ENCODE data around the gene PLCB3. TPM values are rescaled to one million over a fixed set of nuclear protein-coding genes. Genes with fewer than 3 reads are reported as not detected.

Gene PLCB3
- total RNA-seq = 25.8 and 28.4 TPM in 2 replicates

GRCh38 chr11:64251016-64251752 lies at the start of gene PLCB3:
TSS of gene PLCB3 (plus strand) at chr11:64251530. CDS start at chr11:64251650, 120 bp downstream.

GRCh38 chr11:64206457-64207255 lies 44.7 kb upstream of the PLCB3 start, which contains the start of gene FERMT3:
TSS of gene FERMT3 (plus strand) at chr11:64206721. CDS start at chr11:64207365, 644 bp downstream.

GRCh38 chr11:64225608-64226506 lies 25.5 kb upstream of the PLCB3 start, which contains the start of the genes NUDT22 and TRPT1:
TSS of gene NUDT22 (plus strand) at chr11:64226274. CDS start at chr11:64226653, 379 bp downstream.
TSS of gene TRPT1 (minus strand) at chr11:64226186. CDS start at chr11:64225860, 326 bp downstream.

GRCh38 chr11:64230171-64230984 lies 21.0 kb upstream of the PLCB3 start, which contains the start of gene DNAJC4:
TSS of gene DNAJC4 (plus strand) at chr11:64230548. CDS start at chr11:64230855, 307 bp downstream.

GRCh38 chr11:64233913-64234586 lies 17.3 kb upstream of the PLCB3 start, which contains the start of gene VEGFB:
TSS of gene VEGFB (plus strand) at chr11:64234584. CDS start at chr11:64234834, 250 bp downstream.

GRCh38 chr11:64240435-64241240 lies 10.7 kb upstream of the PLCB3 start, which contains the start of gene FKBP2:
TSS of gene FKBP2 (plus strand) at chr11:64241095. CDS start at chr11:64242388, 1,293 bp downstream.

GRCh38 chr11:64246871-64247728 lies 4.2 kb upstream of the PLCB3 start, which contains the start of gene PPP1R14B:
TSS of gene PPP1R14B (minus strand) at chr11:64246943. CDS start at chr11:64246673, 270 bp downstream.

GRCh38 chr11:64284048-64284961 lies 33.0 kb downstream of the PLCB3 start, which contains the start of gene BAD:
TSS of gene BAD (minus strand) at chr11:64284665. CDS start at chr11:64284368, 297 bp downstream.

GRCh38 chr11:64284962-64285884 lies 33.9 kb downstream of the PLCB3 start, which contains the start of gene GPR137:
TSS of gene GPR137 (plus strand) at chr11:64285848. CDS start at chr11:64286525, 677 bp downstream.

GRCh38 chr11:64291262-64291751 lies 40.0 kb downstream of the PLCB3 start, which contains the start of gene KCNK4:
TSS of gene KCNK4 (plus strand) at chr11:64291302. CDS start at chr11:64293019, 1,717 bp downstream.

GRCh38 chr11:64299847-64300648 lies 48.7 kb downstream of the PLCB3 start, which contains the start of gene CATSPERZ:
TSS of gene CATSPERZ (plus strand) at chr11:64300358. CDS start at chr11:64300411, 53 bp downstream.

GRCh38 chr11:64305075-64305690 lies 53.9 kb downstream of the PLCB3 start, which contains the start of gene ESRRA:
TSS of gene ESRRA (plus strand) at chr11:64305524. CDS start at chr11:64307180, 1,656 bp downstream.

GRCh38 chr11:64317325-64317960 lies 66.1 kb downstream of the PLCB3 start, which contains the start of gene TRMT112:
TSS of gene TRMT112 (minus strand) at chr11:64317559. CDS start at chr11:64317526, 33 bp downstream.

